Fibroblast of mammary gland (primary cell): ENCODE measurements around the gene ZNF644.

Experiments used
- DNase-seq: peaks from one replicate; pipeline ENCODE4 v3.0.0-alpha.2; 2010; ENCODE audit warnings: low read depth
- H3K4me3 ChIP-seq: 2 replicates; pipeline ENCODE4 v1.5.1; 2011; ENCODE audit warnings: low read depth, mild to moderate bottlenecking, low read length, moderate library complexity; ENCODE audit not compliant: control insufficient read depth
- TF ChIP-seq, protein P1 (sequence below): conservative IDR thresholded peaks from 2 replicates; pipeline ENCODE4 v1.5.1; 2011; ENCODE audit warnings: low read depth, low read length, inconsistent platforms; ENCODE audit not compliant: control insufficient read depth, insufficient read depth

ZNF644 gene

DNA sequence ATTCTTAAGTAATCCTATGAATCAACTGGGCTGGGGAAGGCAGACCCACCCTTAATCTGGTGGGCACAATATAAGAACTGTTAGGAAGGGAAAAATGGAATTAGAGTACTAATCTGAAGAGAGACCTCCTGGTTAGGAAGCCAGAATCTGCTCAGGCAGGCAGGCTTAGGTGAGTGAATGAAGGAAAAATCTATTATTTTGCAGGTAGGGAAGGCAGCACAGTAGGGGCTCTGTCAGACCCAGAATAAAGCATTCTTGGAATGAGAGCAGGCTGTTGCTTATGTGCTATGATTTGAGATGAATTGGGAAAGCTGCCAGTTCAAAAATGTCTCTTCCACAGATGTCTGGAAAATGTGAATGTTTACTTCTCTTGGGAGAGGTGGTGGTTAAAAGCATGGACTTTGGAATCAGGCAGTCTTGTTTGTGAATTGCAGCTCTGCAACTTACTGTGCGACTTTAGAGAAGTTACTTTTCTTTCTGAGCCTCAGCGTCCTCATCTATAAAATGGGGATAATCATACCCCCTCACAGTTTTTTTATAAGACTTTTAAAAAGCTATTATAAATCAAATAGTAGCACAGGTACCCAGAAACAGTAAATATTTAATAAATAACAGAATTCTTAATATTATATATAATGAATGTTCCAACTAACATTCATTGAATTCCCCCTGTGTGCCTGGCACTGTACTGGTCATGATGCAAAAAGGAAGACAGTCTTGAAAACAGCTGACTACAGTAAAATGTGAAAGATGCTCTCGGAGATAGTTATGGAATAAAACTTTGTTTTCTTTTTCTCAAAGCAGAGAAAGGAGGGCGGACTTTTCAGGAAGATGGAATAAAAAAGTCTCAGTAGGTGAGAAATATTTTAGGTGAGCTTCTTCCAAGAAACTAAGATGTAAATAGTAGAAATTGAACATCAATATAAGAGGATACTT, 15.3 kb upstream of the ZNF644 start:
- H3K4me3 ChIP-seq: no peak overlapping the region
- TF ChIP-seq, protein P1, sequence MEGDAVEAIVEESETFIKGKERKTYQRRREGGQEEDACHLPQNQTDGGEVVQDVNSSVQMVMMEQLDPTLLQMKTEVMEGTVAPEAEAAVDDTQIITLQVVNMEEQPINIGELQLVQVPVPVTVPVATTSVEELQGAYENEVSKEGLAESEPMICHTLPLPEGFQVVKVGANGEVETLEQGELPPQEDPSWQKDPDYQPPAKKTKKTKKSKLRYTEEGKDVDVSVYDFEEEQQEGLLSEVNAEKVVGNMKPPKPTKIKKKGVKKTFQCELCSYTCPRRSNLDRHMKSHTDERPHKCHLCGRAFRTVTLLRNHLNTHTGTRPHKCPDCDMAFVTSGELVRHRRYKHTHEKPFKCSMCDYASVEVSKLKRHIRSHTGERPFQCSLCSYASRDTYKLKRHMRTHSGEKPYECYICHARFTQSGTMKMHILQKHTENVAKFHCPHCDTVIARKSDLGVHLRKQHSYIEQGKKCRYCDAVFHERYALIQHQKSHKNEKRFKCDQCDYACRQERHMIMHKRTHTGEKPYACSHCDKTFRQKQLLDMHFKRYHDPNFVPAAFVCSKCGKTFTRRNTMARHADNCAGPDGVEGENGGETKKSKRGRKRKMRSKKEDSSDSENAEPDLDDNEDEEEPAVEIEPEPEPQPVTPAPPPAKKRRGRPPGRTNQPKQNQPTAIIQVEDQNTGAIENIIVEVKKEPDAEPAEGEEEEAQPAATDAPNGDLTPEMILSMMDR: no peak
- DNase-seq: no peak

DNA sequence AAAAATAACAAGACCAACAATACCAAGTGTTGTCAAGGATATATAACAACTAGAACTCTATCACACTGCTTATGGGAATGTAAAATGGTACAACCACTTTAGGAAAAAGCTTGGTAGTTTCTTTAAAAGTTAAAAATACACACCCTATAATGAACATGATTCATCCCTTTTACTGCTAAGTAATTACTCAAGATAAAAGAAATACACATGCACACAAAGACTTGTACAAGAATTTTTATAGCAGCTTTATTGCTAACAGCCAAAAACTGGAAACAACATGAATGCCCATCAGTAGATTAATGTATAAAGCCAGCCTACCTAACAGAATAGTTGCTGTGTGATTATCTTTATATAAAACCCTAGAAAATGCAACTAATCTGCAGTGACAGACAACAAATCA, 10.5 kb upstream of the ZNF644 start:
- TF ChIP-seq, protein P1: no peak
- no peak for DNase-seq
- no peak overlapping the region for H3K4me3 ChIP-seq

DNA sequence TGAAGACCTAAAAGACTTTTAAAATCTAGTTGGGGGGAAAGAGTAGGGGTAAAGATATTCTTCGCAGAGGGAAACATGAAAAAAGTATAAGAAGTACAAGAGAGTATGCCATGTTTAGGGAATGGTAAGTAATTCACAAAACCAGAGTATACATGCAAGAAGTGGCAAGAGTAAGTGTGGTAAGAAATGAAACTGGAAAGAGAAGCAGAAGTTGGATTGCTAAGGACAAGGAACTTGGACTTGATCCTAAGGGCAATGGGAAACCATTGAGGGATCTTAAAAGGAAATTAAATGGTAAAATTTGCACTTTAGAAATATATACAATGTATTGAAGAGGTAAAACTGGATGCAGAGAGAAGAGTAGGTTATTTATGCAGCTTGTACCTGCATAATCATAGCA, 9.2 kb upstream of the ZNF644 start:
- H3K4me3 ChIP-seq: no peak overlapping the region
- TF ChIP-seq, protein P1: no peak
- no peak for DNase-seq

DNA sequence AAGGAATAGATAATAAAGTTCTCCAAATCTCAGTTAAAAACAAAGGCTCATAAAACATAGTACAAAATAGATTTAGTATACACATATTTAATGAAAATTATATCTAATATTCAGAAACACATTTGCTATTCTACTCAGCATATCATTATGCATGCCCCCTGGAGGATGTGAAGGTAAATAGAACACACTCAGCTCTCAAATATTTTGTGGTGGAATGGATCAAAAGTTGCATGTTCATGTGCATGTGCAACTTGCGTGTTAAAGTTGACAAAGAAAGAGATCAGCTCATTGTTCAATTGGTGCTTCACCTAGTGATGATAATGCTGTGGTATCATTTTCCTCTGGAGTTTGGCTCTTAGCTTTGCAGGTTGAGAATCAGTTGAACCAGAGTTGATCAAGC, 4.9 kb upstream of the ZNF644 start:
- peak; percentile 34 for DNase-seq
- no peak overlapping the region for H3K4me3 ChIP-seq
- TF ChIP-seq, protein P1: peak; percentile 36

DNA sequence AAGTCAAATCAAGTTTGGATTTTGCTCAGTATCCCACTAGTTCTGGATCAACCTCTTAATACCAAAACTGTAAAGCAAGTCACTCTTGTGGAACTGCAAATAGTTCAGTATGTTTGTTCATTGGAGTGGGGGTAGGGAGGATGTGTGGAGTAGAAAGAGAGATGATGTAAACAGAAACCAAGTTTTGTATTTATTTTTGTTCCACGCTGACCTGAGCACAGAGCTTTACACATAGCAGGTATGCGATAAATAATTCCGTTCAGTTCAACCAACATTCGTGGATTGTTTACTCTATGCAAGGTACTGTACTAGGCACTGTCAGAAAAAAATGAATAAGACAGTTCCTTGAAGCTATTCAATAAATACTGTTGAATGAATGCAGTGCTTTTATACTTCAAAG, 4.5 kb upstream of the ZNF644 start:
- DNase-seq: no peak
- TF ChIP-seq, protein P1: no peak
- no peak overlapping the region for H3K4me3 ChIP-seq

DNA sequence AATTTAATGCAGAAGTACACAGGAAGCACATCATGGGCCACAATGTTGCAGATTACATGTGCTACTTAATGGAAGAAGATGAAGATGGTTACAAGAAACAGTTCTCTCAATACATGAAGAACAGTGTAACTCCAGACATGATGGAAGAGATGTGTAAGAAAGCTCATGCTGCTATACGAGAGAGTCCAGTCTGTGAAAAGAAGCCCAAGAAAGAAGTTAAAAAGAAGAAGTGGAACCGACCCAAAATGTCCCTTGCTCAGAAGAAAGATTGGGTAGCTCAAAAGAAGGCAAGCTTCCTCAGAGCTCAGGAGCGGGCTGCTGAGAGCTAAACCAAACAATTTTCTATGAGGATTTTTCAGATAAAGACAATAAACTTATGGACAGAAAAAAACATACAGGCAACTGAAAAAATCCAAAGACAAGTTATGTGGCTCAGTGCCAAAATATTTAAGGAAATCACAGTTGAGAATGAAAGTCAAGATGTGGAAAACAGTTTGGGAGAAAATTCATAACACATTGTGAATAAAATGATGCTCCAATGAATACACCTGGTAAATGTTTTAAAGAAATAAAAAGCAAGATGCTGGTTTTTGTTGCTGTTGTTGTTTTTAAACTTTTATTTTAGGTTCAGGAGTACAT, 2.8 kb upstream of the ZNF644 start:
- TF ChIP-seq, protein P1: no peak
- no peak for DNase-seq
- H3K4me3 ChIP-seq: no peak overlapping the region

DNA sequence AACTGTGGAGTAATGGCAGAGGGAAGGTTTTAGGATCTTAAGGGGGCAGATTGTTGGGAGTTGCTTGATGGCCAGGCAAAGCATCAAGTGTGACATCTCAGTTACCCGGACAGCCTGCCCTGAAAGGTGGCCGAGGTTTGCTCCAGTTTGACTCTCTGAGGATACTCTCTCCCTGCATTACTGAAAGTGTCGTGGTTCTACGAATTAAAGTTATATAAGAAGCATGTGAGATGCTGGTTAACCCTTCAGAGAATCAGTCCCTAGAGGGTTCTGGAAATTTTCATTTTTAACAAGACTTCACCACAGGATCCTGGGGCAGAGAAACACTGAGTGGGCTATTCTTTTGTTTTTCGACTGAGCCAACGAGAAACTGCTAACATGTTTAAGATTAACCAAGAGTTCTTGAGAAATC, 689 bp upstream of the ZNF644 start:
- TF ChIP-seq, protein P1: no peak
- H3K4me3 ChIP-seq: peak overlapping the region; percentile 84
- no peak for DNase-seq
